HG02943 (cell line): Measurements from ENCODE around the gene TTF1.
"Not testable (repeated sequence)": the region's sequence is repeated elsewhere in the genome, so short reads cannot be mapped to it uniquely, and the experiment has no call there.

ENCODE experiments used
- ATAC-seq: cut with Tn5 transposase; IDR thresholded peaks from one replicate; pipeline ENCODE4 v1.9.1; 2021; ENCODE audit warnings: mild to moderate bottlenecking, low read depth, moderate library complexity; ENCODE audit not compliant: unreplicated experiment

TTF1 gene

GRCh38 chr9:132413926-132414325 lies 7.3 kb upstream of the TTF1 start:
- ATAC-seq = no peak

GRCh38 chr9:132412089-132412488 lies 5.4 kb upstream of the TTF1 start:
- ATAC-seq = no peak

- no peak for ATAC-seq
Measured at GRCh38 chr9:132411091-132411508, 4.5 kb upstream of the TTF1 start.

GRCh38 chr9:132410642-132411041 lies 4.0 kb upstream of the TTF1 start:
- ATAC-seq = no peak

- ATAC-seq = no peak
Measured at GRCh38 chr9:132409828-132410528, 3.3 kb upstream of the TTF1 start, which contains the start of gene CFAP77. TSS of gene CFAP77 (plus strand) at chr9:132410211. CDS start at chr9:132410272, 61 bp downstream.

- ATAC-seq = no peak
Measured at GRCh38 chr9:132408521-132408920, 1.9 kb upstream of the TTF1 start.

- ATAC-seq = no peak
Measured at GRCh38 chr9:132407196-132407595, 556 bp upstream of the TTF1 start.

- ATAC-seq = no peak
Measured at GRCh38 chr9:132404228-132404881, 2.3 kb downstream of the TTF1 start.

- no peak for ATAC-seq
Measured at GRCh38 chr9:132401824-132402223, 4.8 kb downstream of the TTF1 start.

- no peak for ATAC-seq
Measured at GRCh38 chr9:132395560-132395959, 11.1 kb downstream of the TTF1 start.

- ATAC-seq = no peak
Measured at GRCh38 chr9:132391449-132391848, 15.2 kb downstream of the TTF1 start.

GRCh38 chr9:132390966-132391365 lies 15.7 kb downstream of the TTF1 start:
- ATAC-seq = no peak

- no peak for ATAC-seq
Measured at GRCh38 chr9:132387133-132387532, 19.5 kb downstream of the TTF1 start.

GRCh38 chr9:132384376-132384775 lies 22.3 kb downstream of the TTF1 start:
- ATAC-seq = no peak

GRCh38 chr9:132383462-132383883 lies 23.2 kb downstream of the TTF1 start:
- no peak for ATAC-seq

GRCh38 chr9:132381966-132382541 lies 24.6 kb downstream of the TTF1 start:
- peak; percentile 58 for ATAC-seq

GRCh38 chr9:132378416-132378815 lies 28.2 kb downstream of the TTF1 start:
- not testable (repeated sequence) for ATAC-seq

GRCh38 chr9:132377769-132378168 lies 28.9 kb downstream of the TTF1 start:
- not testable (repeated sequence) for ATAC-seq

GRCh38 chr9:132372177-132373095 lies 34.2 kb downstream of the TTF1 start:
- ATAC-seq = no peak

GRCh38 chr9:132370592-132370991 lies 36.0 kb downstream of the TTF1 start:
- no peak for ATAC-seq

- ATAC-seq = no peak
Measured at GRCh38 chr9:132369421-132369820, 37.2 kb downstream of the TTF1 start.
